Mucosa of descending colon (tissue), 3 donors: ENCODE results near the gene PIK3R2. TPM values are rescaled to one million over a fixed set of nuclear protein-coding genes. Genes with fewer than 3 reads are reported as not detected.

Experiments
- ATAC-seq: fragments of 200-7000 bp; cut with Tn5 transposase; one replicate; pipeline ENCODE4 v1.9.1; 2020; ENCODE audit warnings: mild to moderate bottlenecking, moderate library complexity
- DNase-seq, 3 donors: peaks; one replicate each; pipeline ENCODE4 v3.0.0-alpha.2; 2020
- H3K36me3 ChIP-seq: fragments of 200-600 bp; one replicate; pipeline ENCODE4 v1.8.0; 2021; ENCODE audit warnings: low read depth, mild to moderate bottlenecking
- H3K4me1 ChIP-seq: fragments of 200-600 bp; one replicate; pipeline ENCODE4 v1.8.0; 2021; ENCODE audit warnings: low read depth, mild to moderate bottlenecking
- H3K4me3 ChIP-seq: fragments of 200-600 bp; one replicate; pipeline ENCODE4 v1.8.0; 2021; ENCODE audit warnings: mild to moderate bottlenecking
- H3K9me3 ChIP-seq: fragments of 200-600 bp; one replicate; pipeline ENCODE4 v1.8.0; 2021; ENCODE audit warnings: mild to moderate bottlenecking
- CTCF ChIP-seq: fragments of 200-600 bp; IDR thresholded peaks from one replicate; pipeline ENCODE4 v1.8.0; 2022; ENCODE audit warnings: antibody characterized with exemption, mild to moderate bottlenecking
- intact Hi-C, 2 donors: fragments of 100-400 bp; cut with DNase I in 1 of 2; cut with micrococcal nuclease in 1 of 2; formaldehyde crosslinking; loops; one replicate each; pipeline versions ENCODE4 v1.11.0 to v1.11.1; 2022; cut with DNase I, micrococcal nuclease
- total RNA-seq, 3 donors: library from RNA; stranded (reverse); fragmentation: NEBNext Ultra II Directional in 2 of 3; extraction: Animal tissue kit (Norgen Biotek cat#: 25700) in 2 of 3; gene quantifications; one replicate each; pipeline versions ENCODE4 v1.2.1 to v1.2.4, GENCODE V29; 2021 to 2023
- donor health status: DM: no; HTN: no; CAD: no; lungs with moderate emphysema.
- donor health status: DM: no; HTN: no; CAD: no.
- donor health status: DM: no; HTN: yes; CAD: no.

Gene PIK3R2
- total RNA-seq, 3 donors from 2014 or later = 31.6 to 40.0 (median 35.2) TPM

GRCh38 chr19:18193388-18194180 lies 40.6 kb downstream of the PIK3R2 start:
- H3K9me3 ChIP-seq = no peaks in the 10 kb centered on the region
- ATAC-seq (peak; percentile 6), DNase-seq (peak in 1 of 3 donors; percentile 38)
- no peak for TF ChIP-seq CTCF
- intact Hi-C loops = loop anchor here in 1 of 2 donors (1.0 kb wide), 1 partner anchor 11 kb away; the partner anchor contains the start of gene RAB3A
- peak overlapping the region; percentile 67 for H3K4me3 ChIP-seq
- peaks cover 20% of the 10 kb centered on the region for H3K4me1 ChIP-seq
- no peaks in the 10 kb centered on the region for H3K36me3 ChIP-seq

GRCh38 chr19:18194181-18194530 lies 41.2 kb downstream of the PIK3R2 start:
- Histone ChIP-seq H3K9me3 (no peaks in the 10 kb centered on the region), H3K4me1 (peaks cover 20% of the 10 kb centered on the region), H3K4me3 (no peak overlapping the region), H3K36me3 (no peaks in the 10 kb centered on the region)
- no peak for DNase-seq
- no peak for ATAC-seq
- TF ChIP-seq CTCF = no peak
- intact Hi-C loops = no loop called here

- no peak overlapping the region for H3K4me3 ChIP-seq
- DNase-seq (peak in 2 of 3 donors; percentile 59 to 71), ATAC-seq (no peak)
- peaks cover 20% of the 10 kb centered on the region for H3K4me1 ChIP-seq
- no peaks in the 10 kb centered on the region for H3K9me3 ChIP-seq
- intact Hi-C loops = no loop called here
- no peaks in the 10 kb centered on the region for H3K36me3 ChIP-seq
- no peak for TF ChIP-seq CTCF
Observed at GRCh38 chr19:18194554-18195238, 41.7 kb downstream of the PIK3R2 start.

GRCh38 chr19:18196511-18196845 lies 43.5 kb downstream of the PIK3R2 start:
- Histone ChIP-seq H3K4me3 (no peak overlapping the region), H3K36me3 (no peaks in the 10 kb centered on the region), H3K4me1 (peaks cover 20% of the 10 kb centered on the region), H3K9me3 (no peaks in the 10 kb centered on the region)
- ATAC-seq (no peak), DNase-seq (no peak)
- TF ChIP-seq CTCF = no peak
- intact Hi-C loops = no loop called here

- DNase-seq (no peak), ATAC-seq (no peak)
- no peaks in the 10 kb centered on the region for H3K9me3 ChIP-seq
- H3K4me3 ChIP-seq = no peak overlapping the region
- intact Hi-C loops = no loop called here
- peaks cover 13% of the 10 kb centered on the region for H3K4me1 ChIP-seq
- no peak for TF ChIP-seq CTCF
- no peaks in the 10 kb centered on the region for H3K36me3 ChIP-seq
Observed at GRCh38 chr19:18197306-18197705, 44.3 kb downstream of the PIK3R2 start.
